Spleen (tissue), 11 donors: ENCODE results near the gene PDE1A. TPM values are rescaled to one million over a fixed set of nuclear protein-coding genes. Genes with fewer than 3 reads are reported as not detected.

Experiments used
- DNase-seq: peaks from one replicate; pipeline ENCODE4 v3.0.0-alpha.2; 2020
- H3K27ac ChIP-seq, 8 donors: fragments of 200-600 bp; sonication (generic) in 7 of 8; 1 replicate in 4 of 8; 2 replicates in 4 of 8; pipeline versions ENCODE4 v1.5.0 to v1.8.0; 2016 to 2021; ENCODE audit warnings: inconsistent platforms in 4 of 8, mild to moderate bottlenecking in 4 of 8, moderate library complexity in 1 of 8
- H3K27me3 ChIP-seq, 7 donors: fragments of 200-600 bp; sonication (generic) in 6 of 7; replicated peaks in 1 of 7; 1 replicate in 4 of 7; 2 replicates in 3 of 7; pipeline versions ENCODE4 v1.5.0 to v1.8.0; 2016 to 2021; ENCODE audit warnings: inconsistent platforms in 3 of 7, mild to moderate bottlenecking in 1 of 7
- H3K36me3 ChIP-seq, 6 donors: fragments of 200-600 bp; sonication (generic) in 5 of 6; 1 replicate in 4 of 6; 2 replicates in 2 of 6; pipeline versions ENCODE4 v1.5.0 to v1.8.0; 2016 to 2021; ENCODE audit warnings: inconsistent platforms in 2 of 6
- H3K4me1 ChIP-seq, 6 donors: fragments of 200-600 bp; sonication (generic) in 5 of 6; 1 replicate in 3 of 6; 2 replicates in 3 of 6; pipeline versions ENCODE4 v1.5.0 to v1.8.0; 2016 to 2021; ENCODE audit warnings: inconsistent platforms in 3 of 6
- H3K4me3 ChIP-seq, 8 donors: fragments of 200-600 bp; sonication (generic) in 7 of 8; 1 replicate in 4 of 8; 2 replicates in 4 of 8; pipeline versions ENCODE4 v1.5.0 to v1.8.0; 2016 to 2021; ENCODE audit warnings: inconsistent platforms in 4 of 8, mild to moderate bottlenecking in 4 of 8, moderate library complexity in 2 of 8
- H3K9me3 ChIP-seq, 8 donors: fragments of 200-600 bp; sonication (generic) in 7 of 8; 1 replicate in 4 of 8; 2 replicates in 4 of 8; pipeline versions ENCODE4 v1.5.0 to v1.8.0; 2016 to 2021; ENCODE audit warnings: inconsistent platforms in 4 of 8
- CTCF ChIP-seq, 11 experiments: fragments of 200-600 bp in 7 of 11; fragments of 450-650 bp in 4 of 11; sonication (generic) in 4 of 11; IDR thresholded peaks in 8 of 11; conservative IDR thresholded peaks in 3 of 11; 1 replicate in 7 of 11; 2 replicates in 4 of 11; pipeline versions ENCODE4 v1.4.0 to v1.8.0; 2016 to 2021; ENCODE audit warnings: antibody characterized with exemption in 11 of 11, inconsistent platforms in 4 of 11, mild to moderate bottlenecking in 1 of 11
- POLR2A ChIP-seq, 3 donors: fragments of 450-650 bp; IDR thresholded peaks; one replicate each; pipeline ENCODE4 v1.5.1; 2017; ENCODE audit warnings: antibody characterized with exemption in 3 of 3, mild to moderate bottlenecking in 1 of 3
- POLR2AphosphoS5 ChIP-seq, 3 donors: sonication (generic); formaldehyde crosslinking; IDR thresholded peaks; one replicate each; pipeline ENCODE4 v1.5.1; 2017; ENCODE audit warnings: antibody characterized with exemption in 3 of 3
- WGBS, 5 donors: extraction: QIAGEN DNeasy Blood & Tissue Kit in 3 of 5; methylation state at CpG; one replicate each; pipeline versions ENCODE4 v1.1.5 to v1.1.7; 2013 to 2018; 5-methylcytosine and 5-hydroxymethylcytosine counted together
- intact Hi-C: fragments of 100-400 bp; cut with DNase I; formaldehyde crosslinking; loops from one replicate; pipeline ENCODE4 v1.15.0; 2023; ENCODE audit warnings: low total_unique reads
- polyA plus RNA-seq, 3 donors: library from polyadenylated mRNA; stranded (reverse); fragments of 200-250 nt; gene quantifications; one replicate each; pipeline ENCODE4 v1.2.1, GENCODE V29; 2013
- total RNA-seq, 7 donors: library from RNA; depleted of rRNA in 3 of 7; stranded (reverse); fragments of >200 nt in 3 of 7; fragmentation: NEBNext Ultra II Directional in 4 of 7; extraction: Animal tissue kit (Norgen Biotek cat#: 25700) in 4 of 7; gene quantifications; one replicate each; pipeline versions ENCODE4 v1.1.0 to v1.2.1, GENCODE V29; 2016 to 2021
- donor health status: healthy with polysubstance abuse.
- donor health status: DM: no; HTN: no; CAD: no; lungs with moderate emphysema.
- donor health status: DM: no; HTN: no; CAD: no.
- donor health status: Bipolar disorder and iron deficiency.
- donor health status: healthy.
- donor health status: DM: no; HTN: no; CAD: no.
- donor health status: DM: yes; HTN: yes; CAD: no.

Gene PDE1A
- total and polyA plus RNA-seq, 10 donors = 1.5 to 7.8 (median 2.8) TPM

- Histone ChIP-seq H3K4me1 (no peaks in the 10 kb centered on the region), H3K27me3 (no peaks in the 10 kb centered on the region), H3K36me3 (no peaks in the 10 kb centered on the region), H3K4me3 (no peak overlapping the region), H3K27ac (no peak overlapping the region), H3K9me3 (no peaks in the 10 kb centered on the region)
- 76 to 89% (median 81%) methylated on average over 2 of the region's 2 CpGs for WGBS, 5 donors
- DNase-seq = no peak
- intact Hi-C loops = no loop called here
- no peak for TF ChIP-seq POLR2A (IDR thresholded peaks at IDR 0.05)
- TF ChIP-seq CTCF (IDR thresholded peaks at IDR 0.05 in 8 of 11, conservative IDR thresholded peaks at IDR 0.05 in 3 of 11) = no peak
- TF ChIP-seq POLR2AphosphoS5 (IDR thresholded peaks at IDR 0.05) = no peak
Observed at GRCh38 chr2:182302972-182303371, 123.9 kb downstream of the PDE1A start.

GRCh38 chr2:182302174-182302573 is 124.7 kb downstream of the PDE1A start:
- no peak for TF ChIP-seq POLR2A (IDR thresholded peaks at IDR 0.05)
- TF ChIP-seq POLR2AphosphoS5 (IDR thresholded peaks at IDR 0.05) = no peak
- TF ChIP-seq CTCF (IDR thresholded peaks at IDR 0.05 in 8 of 11, conservative IDR thresholded peaks at IDR 0.05 in 3 of 11) = no peak
- no peaks in the 10 kb centered on the region for H3K4me1 ChIP-seq
- intact Hi-C loops = no loop called here
- H3K27me3 ChIP-seq = no peaks in the 10 kb centered on the region
- H3K9me3 ChIP-seq = no peaks in the 10 kb centered on the region
- H3K36me3 ChIP-seq = no peaks in the 10 kb centered on the region
- WGBS, 5 donors = 88 to 93% (median 92%) methylated on average over 3 of the region's 3 CpGs
- DNase-seq = no peak
- no peak overlapping the region for H3K27ac ChIP-seq
- H3K4me3 ChIP-seq = no peak overlapping the region

GRCh38 chr2:182301093-182301492 is 125.7 kb downstream of the PDE1A start:
- Histone ChIP-seq H3K27ac (no peak overlapping the region), H3K36me3 (no peaks in the 10 kb centered on the region), H3K9me3 (no peaks in the 10 kb centered on the region), H3K4me1 (no peaks in the 10 kb centered on the region), H3K4me3 (no peak overlapping the region), H3K27me3 (no peaks in the 10 kb centered on the region)
- TF ChIP-seq POLR2AphosphoS5 (IDR thresholded peaks at IDR 0.05) = no peak
- no peak for TF ChIP-seq POLR2A (IDR thresholded peaks at IDR 0.05)
- TF ChIP-seq CTCF (IDR thresholded peaks at IDR 0.05 in 8 of 11, conservative IDR thresholded peaks at IDR 0.05 in 3 of 11) = no peak
- WGBS, 5 donors = 68 to 88% (median 71%) methylated on average over 1 of the region's 1 CpG
- DNase-seq = no peak
- intact Hi-C loops = no loop called here

- Histone ChIP-seq H3K4me1 (no peaks in the 10 kb centered on the region), H3K36me3 (no peaks in the 10 kb centered on the region), H3K27me3 (no peaks in the 10 kb centered on the region), H3K9me3 (no peaks in the 10 kb centered on the region), H3K4me3 (no peak overlapping the region), H3K27ac (no peak overlapping the region)
- no peak for DNase-seq
- 79 to 93% (median 87%) methylated on average over 4 of the region's 4 CpGs for whole genome bisulfite sequencing, 5 donors
- intact Hi-C loops = no loop called here
- no peak for TF ChIP-seq POLR2A (IDR thresholded peaks at IDR 0.05)
- no peak for TF ChIP-seq CTCF (IDR thresholded peaks at IDR 0.05 in 8 of 11, conservative IDR thresholded peaks at IDR 0.05 in 3 of 11)
- TF ChIP-seq POLR2AphosphoS5 (IDR thresholded peaks at IDR 0.05) = no peak
Observed at GRCh38 chr2:182300608-182301007, 126.2 kb downstream of the PDE1A start.
